Suppressor macrophage (primary cell): ENCODE measurements around the gene TM9SF4.
"Not testable (repeated sequence)": the region's sequence is repeated elsewhere in the genome, so short reads cannot be mapped to it uniquely, and the experiment has no call there.

Experiments
- DNase-seq, 4 experiments: peaks; one replicate each; pipeline ENCODE4 v3.0.0-alpha.2; 2020 to 2022

The TM9SF4 gene

GRCh38 chr20:32190616-32191415 lies 81.3 kb downstream of the TM9SF4 start:
- no peak for DNase-seq

- no peak for DNase-seq
These were observed 81.9 kb downstream of the TM9SF4 start for GRCh38 chr20:32191422-32191821.

- DNase-seq: peak; percentile 27 to 61 (median 56)
These were observed 82.4 kb downstream of the TM9SF4 start for GRCh38 chr20:32191873-32192272.

GRCh38 chr20:32192698-32193097 lies 83.2 kb downstream of the TM9SF4 start:
- DNase-seq: no peak

- not testable (repeated sequence) for DNase-seq
These were observed 83.8 kb downstream of the TM9SF4 start for GRCh38 chr20:32193336-32193735.

- no peak for DNase-seq
These were observed 84.5 kb downstream of the TM9SF4 start for GRCh38 chr20:32193996-32194395.

- no peak for DNase-seq
These were observed 86.1 kb downstream of the TM9SF4 start for GRCh38 chr20:32195581-32195980.

GRCh38 chr20:32196613-32197012 lies 87.1 kb downstream of the TM9SF4 start:
- DNase-seq: not testable (repeated sequence)

GRCh38 chr20:32197136-32197535 lies 87.6 kb downstream of the TM9SF4 start:
- not testable (repeated sequence) for DNase-seq

GRCh38 chr20:32199006-32199405 lies 89.5 kb downstream of the TM9SF4 start:
- no peak for DNase-seq

- DNase-seq: no peak
These were observed 91.9 kb downstream of the TM9SF4 start for GRCh38 chr20:32201296-32201976.

- DNase-seq: peak in 1 of 4 experiments; percentile 21
These were observed 92.5 kb downstream of the TM9SF4 start for GRCh38 chr20:32201977-32202363.

- no peak for DNase-seq
These were observed 94.1 kb downstream of the TM9SF4 start for GRCh38 chr20:32203356-32204204.

- peak in 3 of 4 experiments; percentile 31 to 35 (median 33) for DNase-seq
These were observed 94.9 kb downstream of the TM9SF4 start for GRCh38 chr20:32204205-32205109.

GRCh38 chr20:32205110-32205842 lies 95.8 kb downstream of the TM9SF4 start:
- DNase-seq: peak; percentile 26 to 77 (median 58)

- peak in 1 of 4 experiments; percentile 12 for DNase-seq
These were observed 96.6 kb downstream of the TM9SF4 start for GRCh38 chr20:32205843-32206759.

- peak in 1 of 4 experiments; percentile 11 for DNase-seq
These were observed 97.5 kb downstream of the TM9SF4 start for GRCh38 chr20:32206760-32207625.

GRCh38 chr20:32207626-32208498 lies 98.3 kb downstream of the TM9SF4 start, which contains the start of the genes PLAGL2 and POFUT1:
Gene PLAGL2 (minus strand): TSS chr20:32207743. CDS start chr20:32202178, 5,565 bp downstream.
Gene POFUT1 (plus strand): TSS chr20:32207880. CDS start chr20:32207942, 62 bp downstream.
- peak; percentile 94 to 98 (median 96) for DNase-seq
